ENCODE measurements around the gene TRMT10C. TPM values are rescaled to one million over a fixed set of nuclear protein-coding genes. Genes with fewer than 3 reads are reported as not detected.

The TRMT10C gene
- polyA plus RNA-seq, 3 donors, result 4.1 to 21.0 (median 14.6) TPM

DNA sequence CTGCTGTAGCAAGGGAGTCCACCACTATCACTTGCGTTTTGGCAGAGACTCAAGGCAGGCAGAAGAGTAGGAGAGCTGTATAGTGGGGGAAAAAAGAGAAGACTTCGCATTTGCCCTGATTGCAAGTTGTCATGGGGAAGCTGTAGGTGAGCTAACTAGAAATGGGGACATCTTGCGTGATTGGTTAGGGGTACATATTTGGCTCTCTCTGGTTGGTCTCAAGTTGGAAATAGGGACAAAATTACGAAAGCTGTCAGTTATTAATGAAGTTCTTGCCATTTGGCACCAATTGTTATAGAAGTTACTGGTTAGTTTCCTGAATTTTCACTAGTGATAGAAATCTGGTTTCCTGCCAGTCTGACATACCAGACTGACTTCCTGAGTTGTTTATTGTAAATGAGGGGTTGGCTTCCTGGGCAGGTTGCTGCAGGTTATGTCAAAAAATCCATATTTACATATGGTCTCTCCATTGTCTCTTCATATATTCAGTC, 40.4 kb upstream of the TRMT10C start:
- no peaks in the 10 kb centered on the region for H3K9me3 ChIP-seq (replicated peaks in 1 of 2; ENCODE audit: control insufficient read depth in 1 of 2, insufficient read depth in 1 of 2, low read length in 2 of 2)
- DNase-seq, result no peak
- TF ChIP-seq, protein P1, sequence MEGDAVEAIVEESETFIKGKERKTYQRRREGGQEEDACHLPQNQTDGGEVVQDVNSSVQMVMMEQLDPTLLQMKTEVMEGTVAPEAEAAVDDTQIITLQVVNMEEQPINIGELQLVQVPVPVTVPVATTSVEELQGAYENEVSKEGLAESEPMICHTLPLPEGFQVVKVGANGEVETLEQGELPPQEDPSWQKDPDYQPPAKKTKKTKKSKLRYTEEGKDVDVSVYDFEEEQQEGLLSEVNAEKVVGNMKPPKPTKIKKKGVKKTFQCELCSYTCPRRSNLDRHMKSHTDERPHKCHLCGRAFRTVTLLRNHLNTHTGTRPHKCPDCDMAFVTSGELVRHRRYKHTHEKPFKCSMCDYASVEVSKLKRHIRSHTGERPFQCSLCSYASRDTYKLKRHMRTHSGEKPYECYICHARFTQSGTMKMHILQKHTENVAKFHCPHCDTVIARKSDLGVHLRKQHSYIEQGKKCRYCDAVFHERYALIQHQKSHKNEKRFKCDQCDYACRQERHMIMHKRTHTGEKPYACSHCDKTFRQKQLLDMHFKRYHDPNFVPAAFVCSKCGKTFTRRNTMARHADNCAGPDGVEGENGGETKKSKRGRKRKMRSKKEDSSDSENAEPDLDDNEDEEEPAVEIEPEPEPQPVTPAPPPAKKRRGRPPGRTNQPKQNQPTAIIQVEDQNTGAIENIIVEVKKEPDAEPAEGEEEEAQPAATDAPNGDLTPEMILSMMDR (IDR thresholded peaks at IDR 0.05), result no peak
- no peaks in the 10 kb centered on the region for H3K36me3 Mint-ChIP-seq
- H3K4me1 ChIP-seq (ENCODE audit: control insufficient read depth in 1 of 2, insufficient read depth in 2 of 2, low read length in 2 of 2), result no peaks in the 10 kb centered on the region
- H4K20me1 ChIP-seq (ENCODE audit: insufficient read depth, low read length), result no peaks in the 10 kb centered on the region
- no peaks in the 10 kb centered on the region for H3K79me2 ChIP-seq (ENCODE audit: insufficient read depth, low read length)
- no peaks in the 10 kb centered on the region for H3K36me3 ChIP-seq (replicated peaks in 1 of 2; ENCODE audit: control insufficient read depth in 1 of 2, insufficient read depth in 2 of 2, low read length in 2 of 2)
- no peak overlapping the region for H3K9ac ChIP-seq (ENCODE audit: insufficient read depth, low read length, poor library complexity, severe bottlenecking)
- no peaks in the 10 kb centered on the region for H3K27me3 ChIP-seq (ENCODE audit: control insufficient read depth in 2 of 2, insufficient read depth in 2 of 2, low read length in 2 of 2)
- H3K9me3 Mint-ChIP-seq, result peaks cover 0 to 7% (median 0%) of the 10 kb centered on the region in 7 donors
- intact Hi-C loops (cut with micrococcal nuclease), result no loop called here
- H3K4me3 ChIP-seq (replicated peaks in 1 of 3; ENCODE audit: low read depth in 2 of 3, low read length in 3 of 3), result no peak overlapping the region
- H3K4me3 Mint-ChIP-seq, result no peak overlapping the region
- no peak overlapping the region for H3K27ac ChIP-seq (ENCODE audit: low read depth in 1 of 2, low read length in 2 of 2)
- H3K4me1 Mint-ChIP-seq, result no peaks in the 10 kb centered on the region
- H3K4me2 ChIP-seq (replicated peaks; ENCODE audit: extremely low read depth, low read length, poor library complexity, severe bottlenecking), result no peak overlapping the region
- 13% methylated on average over 3 of the region's 4 CpGs for WGBS (ENCODE audit: insufficient coverage)
- H2AFZ ChIP-seq (ENCODE audit: insufficient read depth, low read depth, low read length, poor library complexity, severe bottlenecking), result peak overlapping the region; percentile 3
- H3K27me3 Mint-ChIP-seq (ENCODE audit: low read depth in 3 of 3), result peaks cover 0 to 4% (median 0%) of the 10 kb centered on the region in 3 donors
- no peak overlapping the region for H3K27ac Mint-ChIP-seq

DNA sequence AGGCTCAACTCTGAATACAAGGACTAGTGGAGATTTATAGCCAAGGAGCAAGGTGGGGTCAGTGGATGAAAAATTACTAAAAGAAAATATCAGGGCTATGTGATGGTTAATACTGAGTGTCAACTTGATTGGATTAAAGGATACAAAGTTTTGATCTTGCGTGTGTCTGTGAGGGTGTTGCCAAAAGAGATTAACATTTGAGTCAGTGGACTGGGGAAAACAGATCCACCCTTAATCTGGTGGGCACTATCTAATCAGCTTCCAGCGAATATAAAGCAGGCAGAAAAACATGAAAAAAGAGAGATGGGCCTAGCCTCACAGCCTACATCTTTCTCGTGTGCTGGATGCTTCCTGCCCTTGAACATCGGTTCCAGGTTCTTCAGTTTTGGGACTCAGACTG, 34.2 kb upstream of the TRMT10C start:
- H3K4me3 Mint-ChIP-seq, result no peak overlapping the region
- H2AFZ ChIP-seq (ENCODE audit: insufficient read depth, low read depth, low read length, poor library complexity, severe bottlenecking), result no peak overlapping the region
- intact Hi-C loops (cut with micrococcal nuclease), result no loop called here
- no peaks in the 10 kb centered on the region for H3K36me3 ChIP-seq (replicated peaks in 1 of 2; ENCODE audit: control insufficient read depth in 1 of 2, insufficient read depth in 2 of 2, low read length in 2 of 2)
- H3K4me3 ChIP-seq (replicated peaks in 1 of 3; ENCODE audit: low read depth in 2 of 3, low read length in 3 of 3), result no peak overlapping the region
- no peak overlapping the region for H3K27ac Mint-ChIP-seq
- no peak overlapping the region for H3K4me2 ChIP-seq (replicated peaks; ENCODE audit: extremely low read depth, low read length, poor library complexity, severe bottlenecking)
- H3K9ac ChIP-seq (ENCODE audit: insufficient read depth, low read length, poor library complexity, severe bottlenecking), result no peak overlapping the region
- no peaks in the 10 kb centered on the region for H3K36me3 Mint-ChIP-seq
- H3K27me3 Mint-ChIP-seq (ENCODE audit: low read depth in 3 of 3), result no peaks in the 10 kb centered on the region
- 80% methylated on average over 3 of the region's 4 CpGs for WGBS (ENCODE audit: insufficient coverage)
- H3K79me2 ChIP-seq (ENCODE audit: insufficient read depth, low read length), result no peaks in the 10 kb centered on the region
- H3K4me1 ChIP-seq (ENCODE audit: control insufficient read depth in 1 of 2, insufficient read depth in 2 of 2, low read length in 2 of 2), result no peaks in the 10 kb centered on the region
- TF ChIP-seq, protein P1 (IDR thresholded peaks at IDR 0.05), result no peak
- H4K20me1 ChIP-seq (ENCODE audit: insufficient read depth, low read length), result no peaks in the 10 kb centered on the region
- H3K27me3 ChIP-seq (ENCODE audit: control insufficient read depth in 2 of 2, insufficient read depth in 2 of 2, low read length in 2 of 2), result no peaks in the 10 kb centered on the region
- H3K27ac ChIP-seq (ENCODE audit: low read depth in 1 of 2, low read length in 2 of 2), result no peak overlapping the region
- peaks cover 0 to 16% (median 0%) of the 10 kb centered on the region in 7 donors for H3K9me3 Mint-ChIP-seq
- H3K4me1 Mint-ChIP-seq, result no peaks in the 10 kb centered on the region
- H3K9me3 ChIP-seq (replicated peaks in 1 of 2; ENCODE audit: control insufficient read depth in 1 of 2, insufficient read depth in 1 of 2, low read length in 2 of 2), result no peaks in the 10 kb centered on the region
- no peak for DNase-seq

Data from CD14-positive monocyte (primary cell).